Large intestine (tissue), 1 donor: ENCODE data around the gene OR2G3. TPM values are rescaled to one million over a fixed set of nuclear protein-coding genes. Genes with fewer than 3 reads are reported as not detected.

ENCODE experiments used
- polyA plus RNA-seq: library from polyadenylated mRNA; unstranded; fragments of 120-200 nt; gene quantifications from one replicate; pipeline ENCODE4 v1.2.1, GENCODE V29; 2013

Gene OR2G3
- polyA plus RNA-seq, 1 donor, result not detected

Other genes with a start within 250 kb of the OR2G3 start
- gene NLRP3, start 189.4 kb upstream of the OR2G3 start, polyA plus RNA-seq, result 0.78 TPM
- not detected for gene OR2B11, start 147.5 kb upstream of the OR2G3 start, polyA plus RNA-seq
- gene OR2C3, start 69.1 kb upstream of the OR2G3 start, polyA plus RNA-seq, result 0.10 TPM
- 0.07 TPM for gene GCSAML, start 56.5 kb upstream of the OR2G3 start, polyA plus RNA-seq
- not detected for gene OR2G2, start 17.2 kb upstream of the OR2G3 start, polyA plus RNA-seq
- gene OR13G1, start 74.2 kb downstream of the OR2G3 start, polyA plus RNA-seq, result 0.01 TPM
- not detected for gene OR6F1, start 111.1 kb downstream of the OR2G3 start, polyA plus RNA-seq
- gene OR14K1, start 133.0 kb downstream of the OR2G3 start, polyA plus RNA-seq, result not detected
- not detected for gene OR14A2, start 142.6 kb downstream of the OR2G3 start, polyA plus RNA-seq
- not detected for gene OR1C1, start 155.0 kb downstream of the OR2G3 start, polyA plus RNA-seq
- gene OR14A16, start 218.5 kb downstream of the OR2G3 start, polyA plus RNA-seq, result not detected
- gene OR11L1, start 236.3 kb downstream of the OR2G3 start, polyA plus RNA-seq, result not detected